ENCODE data around the gene FUT9.

The FUT9 gene

DNA sequence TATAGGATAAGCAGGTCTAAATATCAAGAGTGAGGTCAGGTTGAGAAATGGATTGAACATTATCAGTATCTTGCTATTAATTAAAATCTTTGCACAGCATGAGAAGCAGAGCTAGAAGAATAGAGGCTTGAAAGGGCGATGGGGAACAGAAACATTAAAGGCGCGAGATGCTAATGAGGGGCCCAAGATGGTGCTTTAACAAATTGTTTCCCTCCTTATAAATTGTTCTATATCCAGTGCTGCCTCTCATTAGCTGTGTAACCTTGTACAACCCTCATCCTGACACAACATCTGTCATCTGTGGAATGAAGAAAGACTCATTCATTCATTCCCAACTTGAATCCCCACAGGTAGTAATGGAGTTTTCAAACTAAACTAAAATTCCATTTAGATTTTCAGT, 57.8 kb downstream of the FUT9 start:
- DNase-seq (ENCODE audit: low read depth), result no peak

DNA sequence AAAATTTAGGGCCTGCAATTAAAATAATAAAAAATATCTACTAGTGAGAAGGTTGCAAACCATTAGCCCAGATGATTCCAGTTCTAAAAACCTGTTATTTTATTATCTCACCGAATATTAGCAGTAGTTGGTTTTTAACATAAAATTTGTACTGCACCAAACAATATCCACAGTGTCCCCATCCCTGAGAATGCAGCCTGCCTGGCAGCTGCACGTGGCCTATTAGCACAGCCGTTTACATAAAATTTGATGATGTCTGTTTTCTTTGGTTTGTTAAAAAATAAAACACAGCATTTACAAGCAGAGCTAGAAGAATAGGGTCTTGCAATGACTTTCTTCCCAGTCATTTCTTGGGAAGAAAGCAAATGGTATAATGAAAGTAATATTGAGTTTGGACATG, 58.2 kb downstream of the FUT9 start:
- no peak for DNase-seq (ENCODE audit: low read depth)

DNA sequence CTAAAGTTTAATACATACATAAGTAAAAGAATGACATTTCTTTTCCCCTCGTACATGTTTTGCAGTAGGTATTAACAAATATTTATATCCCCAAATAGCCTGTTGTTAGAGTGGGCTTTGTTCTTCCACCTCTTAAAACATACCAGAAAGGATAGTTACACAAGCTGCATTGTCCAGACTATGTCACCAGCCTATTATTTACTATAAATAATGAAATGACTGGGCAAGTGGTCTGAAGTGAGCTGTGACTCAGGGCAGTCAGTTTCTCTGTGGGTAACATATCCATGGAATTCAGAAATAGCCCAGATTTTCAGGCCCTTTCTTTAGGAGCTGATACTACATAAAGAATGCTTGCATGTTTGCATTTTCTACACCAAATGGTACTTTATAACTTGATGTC, 60.1 kb downstream of the FUT9 start:
- DNase-seq (ENCODE audit: low read depth), result no peak

DNA sequence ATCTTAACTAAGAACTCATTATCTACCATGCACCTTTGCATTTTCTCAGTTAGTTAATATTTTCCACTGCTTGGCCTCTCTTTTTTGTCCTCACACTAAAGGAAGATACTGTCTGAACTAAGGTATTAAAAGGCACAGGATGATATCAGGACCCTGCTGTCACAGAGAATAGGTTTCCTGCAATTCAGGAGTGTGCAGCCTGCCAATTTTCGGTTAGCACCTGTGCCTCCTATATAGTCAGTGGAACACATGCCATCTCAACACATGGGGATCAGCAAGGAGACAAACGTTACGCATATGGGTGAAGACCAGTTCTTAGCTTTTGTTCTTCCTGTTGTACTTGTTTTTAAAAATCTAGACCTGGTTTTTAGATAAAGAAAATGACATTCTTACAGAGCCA, 71.0 kb downstream of the FUT9 start:
- no peak for DNase-seq (ENCODE audit: low read depth)

DNA sequence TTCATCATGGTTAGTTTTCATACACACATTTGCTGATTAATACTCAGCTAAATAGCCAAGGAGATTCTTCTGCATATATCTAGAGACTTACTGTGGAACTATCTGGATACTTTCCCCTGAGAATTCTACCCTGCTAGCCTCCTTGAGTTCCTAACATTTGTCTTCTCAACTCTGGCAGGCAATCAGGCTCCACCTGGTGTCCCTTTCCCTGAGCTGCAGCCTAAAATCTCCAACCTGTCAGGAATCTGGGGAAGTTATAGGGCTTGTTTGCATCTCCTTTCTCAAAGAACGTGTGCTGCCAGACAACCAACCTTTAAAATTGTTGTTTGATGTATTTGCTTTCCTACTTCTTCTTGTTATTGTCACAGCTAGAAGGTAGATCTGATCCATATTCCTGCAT, 73.4 kb downstream of the FUT9 start:
- no peak for DNase-seq (ENCODE audit: low read depth)

- DNase-seq (ENCODE audit: low read depth), result no peak
Observed at GRCh38 chr6:96094077-96094476, 78.3 kb downstream of the FUT9 start.

- DNase-seq (ENCODE audit: low read depth), result no peak
Observed at GRCh38 chr6:96099069-96099468, 83.3 kb downstream of the FUT9 start.

- DNase-seq (ENCODE audit: low read depth), result no peak
Observed at GRCh38 chr6:96101564-96101963, 85.8 kb downstream of the FUT9 start.

GRCh38 chr6:96104910-96105309, 89.1 kb downstream of the FUT9 start:
- no peak for DNase-seq (ENCODE audit: low read depth)

- DNase-seq (ENCODE audit: low read depth), result no peak
Observed at GRCh38 chr6:96110878-96111277, 95.1 kb downstream of the FUT9 start.

- DNase-seq (ENCODE audit: low read depth), result no peak
Observed at GRCh38 chr6:96116674-96117073, 100.9 kb downstream of the FUT9 start.

DNA sequence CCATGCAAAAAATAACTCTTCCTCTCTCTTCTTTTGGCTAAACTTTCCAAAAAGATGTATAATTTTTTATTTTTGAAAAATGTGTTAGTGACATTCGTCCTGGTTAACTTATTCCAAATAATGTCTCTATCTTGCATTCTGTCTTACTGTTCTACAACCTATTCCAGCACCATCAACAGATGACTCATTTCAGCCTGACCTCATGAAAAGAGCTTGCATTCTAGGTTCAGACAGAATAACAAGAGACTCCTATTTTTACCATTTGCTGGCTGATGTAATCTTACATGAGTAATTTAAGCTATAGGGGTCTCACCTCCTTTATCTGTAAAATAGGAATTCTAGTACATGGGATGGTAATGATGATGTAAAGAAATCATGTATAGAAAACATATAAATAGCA, 109.0 kb downstream of the FUT9 start:
- DNase-seq (ENCODE audit: low read depth), result no peak

GRCh38 chr6:96138406-96138805, 122.6 kb downstream of the FUT9 start:
- no peak for DNase-seq (ENCODE audit: low read depth)

DNA sequence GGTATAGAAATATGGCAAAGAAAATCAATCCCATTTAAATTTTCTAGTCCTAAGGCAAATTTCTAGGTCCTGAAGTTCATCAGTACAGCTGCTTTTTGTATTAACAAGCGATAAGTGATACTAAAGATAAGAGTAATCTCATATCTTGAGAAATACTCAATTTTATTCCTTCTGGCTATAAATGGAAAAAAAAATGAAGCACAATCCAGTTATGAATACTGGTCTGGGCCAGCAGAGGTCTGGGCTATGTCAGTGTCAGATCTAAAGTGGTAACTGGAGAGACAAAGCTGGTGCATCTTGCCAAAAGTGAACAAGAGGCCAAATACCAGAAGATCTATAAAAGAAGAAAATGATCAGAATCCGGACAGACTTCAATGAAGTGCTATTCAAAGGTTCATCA, 126.4 kb downstream of the FUT9 start:
- DNase-seq (ENCODE audit: low read depth), result no peak

DNA sequence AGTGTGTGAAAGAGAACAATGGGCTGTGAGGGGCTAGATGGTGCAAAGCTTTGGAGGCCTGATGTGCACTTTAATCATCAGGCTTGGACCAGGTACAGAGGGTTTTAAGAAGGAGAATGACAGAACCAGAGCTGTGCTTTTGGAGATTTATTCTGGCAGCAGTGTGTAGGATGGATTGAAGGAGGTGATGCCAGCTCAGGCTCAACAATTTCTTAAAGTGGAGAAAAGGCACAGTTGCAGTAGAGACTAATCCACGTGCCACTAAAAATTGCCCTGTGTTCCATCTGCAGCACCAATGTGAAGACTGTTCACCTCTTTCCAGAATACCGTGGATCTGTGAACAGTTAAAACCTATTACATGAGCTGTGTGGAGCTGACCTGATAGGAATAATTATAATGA, 134.7 kb downstream of the FUT9 start:
- no peak for DNase-seq (ENCODE audit: low read depth)

- no peak for DNase-seq (ENCODE audit: low read depth)
Observed at GRCh38 chr6:96151707-96152106, 135.9 kb downstream of the FUT9 start.

DNA sequence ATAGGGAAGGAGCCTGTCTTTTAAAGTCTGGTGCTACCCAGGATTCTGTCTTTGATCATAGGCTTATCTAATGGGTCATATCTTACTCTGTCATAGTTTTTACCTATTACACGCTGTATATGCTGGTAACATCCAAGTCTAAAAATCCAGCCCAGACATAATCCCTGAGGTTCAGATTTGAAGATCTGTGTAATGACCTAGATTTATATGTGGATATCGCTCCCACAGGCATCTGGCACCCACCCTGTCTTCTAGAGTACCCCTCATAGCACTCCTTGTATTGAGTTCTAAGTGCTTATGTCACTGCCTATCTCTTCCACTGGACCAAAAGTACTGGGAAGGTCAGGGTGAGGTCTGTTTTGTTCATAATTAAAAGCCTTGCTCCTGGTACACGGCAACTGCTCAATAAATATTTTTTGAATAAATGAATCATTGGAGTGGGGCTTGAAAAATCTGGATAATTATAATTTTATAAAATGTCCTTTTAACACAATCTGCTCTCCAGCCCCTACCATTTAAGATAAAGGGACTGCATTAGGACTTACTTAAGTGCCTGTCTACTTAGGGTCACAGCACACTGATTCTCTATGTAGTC, 136.4 kb downstream of the FUT9 start:
- DNase-seq (ENCODE audit: low read depth), result no peak

GRCh38 chr6:96153775-96154174, 138.0 kb downstream of the FUT9 start:
- no peak for DNase-seq (ENCODE audit: low read depth)

DNA sequence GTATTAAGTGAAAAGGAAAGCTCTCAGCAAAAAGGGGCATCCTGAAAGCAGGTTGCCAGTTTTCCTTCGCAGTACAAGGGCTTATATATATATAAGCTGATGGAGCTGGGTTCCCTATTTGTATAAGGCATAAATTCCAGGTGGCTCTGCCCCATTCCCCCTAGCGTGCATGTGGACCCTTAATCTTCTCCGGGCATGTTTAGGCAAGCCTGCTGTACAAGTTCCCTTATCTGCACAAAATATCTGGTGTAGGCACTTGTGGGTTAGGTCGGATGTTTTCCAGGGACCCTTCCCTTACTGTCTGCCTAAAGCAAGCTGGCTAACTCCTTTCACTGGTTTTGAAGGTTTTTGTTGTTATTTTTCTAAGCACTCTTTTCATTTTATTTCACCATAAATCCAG, 140.7 kb downstream of the FUT9 start:
- DNase-seq (ENCODE audit: low read depth), result no peak

DNA sequence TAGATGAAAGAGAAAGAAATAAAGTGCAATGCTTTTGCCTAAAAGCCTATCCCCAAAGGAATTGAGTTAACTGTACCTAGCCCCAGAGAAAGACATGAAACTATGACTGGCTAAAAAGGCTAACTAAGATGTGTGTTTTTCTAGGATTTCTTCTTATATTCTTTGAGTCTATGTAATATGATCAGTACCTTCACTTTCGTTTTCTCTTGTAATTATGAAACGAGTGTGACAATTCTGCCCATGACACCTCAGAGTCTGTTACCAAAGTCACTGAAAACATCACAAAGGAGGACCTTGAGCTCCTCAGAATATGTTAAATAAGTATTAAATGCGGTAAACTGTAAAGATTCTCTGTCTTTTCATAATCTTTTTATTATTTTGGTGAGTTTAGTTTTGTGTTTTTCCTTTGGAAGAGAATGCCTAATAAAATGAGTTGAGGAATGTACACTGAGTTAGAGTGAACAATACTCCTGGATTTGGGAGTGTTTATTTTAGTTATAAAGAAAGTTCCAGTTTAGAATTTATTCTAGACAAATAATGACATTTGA, 141.3 kb downstream of the FUT9 start:
- no peak for DNase-seq (ENCODE audit: low read depth)

- no peak for DNase-seq (ENCODE audit: low read depth)
Observed at GRCh38 chr6:96162711-96163120, 146.9 kb downstream of the FUT9 start.

DNA sequence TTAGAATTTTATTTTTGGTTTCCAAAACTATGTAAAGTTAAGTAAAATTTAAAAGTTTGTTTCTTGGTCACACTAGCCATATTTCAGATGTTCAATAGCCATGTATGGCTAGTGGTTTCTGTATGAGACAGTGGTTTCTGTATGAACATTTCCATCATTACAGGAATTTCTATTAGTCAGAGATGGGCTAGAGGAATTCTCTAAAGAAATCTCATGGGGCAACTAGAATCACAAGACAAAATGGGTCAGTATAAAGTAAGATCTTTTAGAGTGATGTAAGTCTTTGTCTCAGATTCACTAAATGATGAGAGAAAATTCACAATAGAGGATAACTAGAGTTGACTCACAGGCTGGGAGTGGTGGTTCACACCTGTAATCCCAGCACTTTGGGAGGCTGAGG, 149.0 kb downstream of the FUT9 start:
- no peak for DNase-seq (ENCODE audit: low read depth)

GRCh38 chr6:96171112-96171511, 155.3 kb downstream of the FUT9 start:
- no peak for DNase-seq (ENCODE audit: low read depth)

- DNase-seq (ENCODE audit: low read depth), result no peak
Observed at GRCh38 chr6:96184798-96185197, 169.0 kb downstream of the FUT9 start.

DNA sequence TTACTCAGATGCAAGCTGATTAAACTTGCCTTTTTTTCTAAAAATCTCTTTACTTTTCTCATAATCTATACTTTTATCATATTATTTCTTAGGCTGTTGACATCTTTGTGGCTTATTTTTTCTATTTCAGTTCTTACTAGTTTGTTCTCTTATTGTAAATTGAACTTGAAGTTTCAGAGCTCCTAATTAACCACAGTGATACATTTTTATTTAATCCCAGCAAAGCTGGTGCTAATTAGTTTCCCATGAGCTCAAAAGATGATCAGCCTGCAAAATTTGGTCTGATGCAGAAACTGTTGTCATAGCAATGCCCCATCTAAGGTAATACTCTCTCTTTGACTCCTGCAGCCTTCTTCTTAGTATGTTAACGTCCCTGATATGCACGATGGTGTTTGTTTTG, 170.3 kb downstream of the FUT9 start:
- DNase-seq (ENCODE audit: low read depth), result no peak

Data from ELR (cell line).